HG03342 (cell line): ENCODE results near the gene NCAPD3.
"Not testable (repeated sequence)": the region's sequence is repeated elsewhere in the genome, so short reads cannot be mapped to it uniquely, and the experiment has no call there.

ENCODE experiments used
- ATAC-seq: cut with Tn5 transposase; IDR thresholded peaks from one replicate; pipeline ENCODE4 v1.9.1; 2021; ENCODE audit warnings: mild to moderate bottlenecking, moderate library complexity; ENCODE audit not compliant: unreplicated experiment

Gene NCAPD3

GRCh38 chr11:134134167-134134566 lies 89.6 kb downstream of the NCAPD3 start:
- ATAC-seq: no peak

GRCh38 chr11:134132808-134133207 lies 91.0 kb downstream of the NCAPD3 start:
- ATAC-seq: no peak

GRCh38 chr11:134131628-134132244 lies 92.0 kb downstream of the NCAPD3 start:
- no peak for ATAC-seq

- no peak for ATAC-seq
These were observed 97.4 kb downstream of the NCAPD3 start for GRCh38 chr11:134126217-134126822.

- no peak for ATAC-seq
These were observed 98.3 kb downstream of the NCAPD3 start for GRCh38 chr11:134125507-134125906.

GRCh38 chr11:134124660-134125451 lies 98.9 kb downstream of the NCAPD3 start:
- ATAC-seq: no peak

GRCh38 chr11:134120921-134121526 lies 102.7 kb downstream of the NCAPD3 start:
- ATAC-seq: no peak

- ATAC-seq: no peak
These were observed 103.5 kb downstream of the NCAPD3 start for GRCh38 chr11:134120143-134120850.

- no peak for ATAC-seq
These were observed 104.7 kb downstream of the NCAPD3 start for GRCh38 chr11:134119094-134119493.

GRCh38 chr11:134118006-134118405 lies 105.8 kb downstream of the NCAPD3 start:
- ATAC-seq: no peak

GRCh38 chr11:134116210-134116609 lies 107.6 kb downstream of the NCAPD3 start:
- ATAC-seq: no peak

GRCh38 chr11:134113787-134114186 lies 110.0 kb downstream of the NCAPD3 start:
- ATAC-seq: not testable (repeated sequence)

GRCh38 chr11:134110252-134110815 lies 113.4 kb downstream of the NCAPD3 start:
- ATAC-seq: no peak
